IMR-90 (cell line): ENCODE results near the gene CYP11A1. TPM values are rescaled to one million over a fixed set of nuclear protein-coding genes. Genes with fewer than 3 reads are reported as not detected.

Source experiments
- ATAC-seq: fragments of 200-7000 bp; cut with Tn5 transposase; 2 replicates; pipeline ENCODE4 v1.9.1; 2020; ENCODE audit warnings: low read depth, mild to moderate bottlenecking, moderate library complexity
- BruUV-seq: library from RNA; stranded (reverse); fragments of 400-500 nt; replicated peaks from 2 replicates; lab custom pipeline; 2021; lab: Mats Ljungman, UMichigan
- CTCF ChIA-PET: fragments of 300-600 bp; formaldehyde crosslinking; extraction: SDS; loops from one replicate; lab custom pipeline; 2021; ENCODE audit warnings: antibody characterized with exemption; lab: Yijun Ruan, JAX
- POLR2A ChIA-PET: fragments of 300-600 bp; sonication (Branson Sonifier 250); formaldehyde crosslinking; loops from one replicate; lab custom pipeline; 2022; ENCODE audit warnings: antibody characterized with exemption; ENCODE audit not compliant: unreplicated experiment; lab: Charles Lee
- DNase-seq: peaks from one replicate; pipeline ENCODE4 v3.0.0; 2013
- H2AFZ ChIP-seq: replicated peaks from 2 replicates; pipeline ENCODE3; 2013; ENCODE audit warnings: low read length, mild to moderate bottlenecking; ENCODE audit not compliant: poor library complexity
- H2AK5ac ChIP-seq: 2 replicates; pipeline ENCODE4 v1.6.1; 2013; ENCODE audit warnings: low read depth, low read length, inconsistent platforms
- H2AK9ac ChIP-seq: replicated peaks from 2 replicates; pipeline ENCODE3; 2013; ENCODE audit warnings: mild to moderate bottlenecking, low read depth, low read length, moderate library complexity; ENCODE audit not compliant: poor library complexity
- H2BK120ac ChIP-seq: 2 replicates; pipeline ENCODE4 v1.6.1; 2013; ENCODE audit warnings: low read depth, low read length, inconsistent platforms
- H2BK15ac ChIP-seq: 3 replicates; pipeline ENCODE4 v1.6.1; 2013; ENCODE audit warnings: low read depth, low read length, inconsistent platforms
- H2BK20ac ChIP-seq: 2 replicates; pipeline ENCODE4 v1.6.1; 2013; ENCODE audit warnings: low read depth, mild to moderate bottlenecking, inconsistent platforms, low read length, moderate library complexity
- H2BK5ac ChIP-seq: 2 replicates; pipeline ENCODE4 v1.6.1; 2013; ENCODE audit warnings: mild to moderate bottlenecking, low read depth, low read length, inconsistent platforms; ENCODE audit not compliant: poor library complexity, severe bottlenecking
- H3K14ac ChIP-seq: replicated peaks from 2 replicates; pipeline ENCODE4 v1.6.1; 2013; ENCODE audit warnings: low read depth, low read length, inconsistent platforms
- H3K18ac ChIP-seq: 2 replicates; pipeline ENCODE4 v1.6.1; 2013; ENCODE audit warnings: low read depth, low read length, control low read depth
- H3K23ac ChIP-seq: 2 replicates; pipeline ENCODE4 v1.6.1; 2013; ENCODE audit warnings: low read depth, low read length, inconsistent platforms
- H3K27ac ChIP-seq: 2 replicates; pipeline ENCODE4 v1.5.1; 2013; ENCODE audit warnings: mild to moderate bottlenecking, control low read depth, low read length; ENCODE audit not compliant: insufficient read depth
- H3K27me3 ChIP-seq: 2 replicates; pipeline ENCODE4 v1.6.1; 2013; ENCODE audit warnings: low read length; ENCODE audit not compliant: control insufficient read depth, insufficient read depth
- H3K36me3 ChIP-seq: 2 replicates; pipeline ENCODE4 v1.6.1; 2013; ENCODE audit warnings: low read length, mixed read lengths; ENCODE audit not compliant: control insufficient read depth, insufficient read depth
- H3K4ac ChIP-seq: 2 replicates; pipeline ENCODE4 v1.6.1; 2013; ENCODE audit warnings: low read depth, low read length, inconsistent platforms
- H3K4me1 ChIP-seq: 2 replicates; pipeline ENCODE4 v1.6.1; 2013; ENCODE audit warnings: low read length, mixed read lengths; ENCODE audit not compliant: control insufficient read depth, insufficient read depth
- H3K4me2 ChIP-seq: 2 replicates; pipeline ENCODE4 v1.6.1; 2013; ENCODE audit warnings: low read depth, mild to moderate bottlenecking, control low read depth, low read length, moderate library complexity
- H3K4me3 ChIP-seq: 2 replicates; pipeline ENCODE4 v1.5.1; 2013; ENCODE audit warnings: low read depth, mild to moderate bottlenecking, control low read depth, low read length, moderate library complexity; ENCODE audit not compliant: insufficient read depth
- H3K56ac ChIP-seq: 2 replicates; pipeline ENCODE4 v1.6.1; 2013; ENCODE audit warnings: low read length, inconsistent platforms; ENCODE audit not compliant: insufficient read depth; ENCODE audit errors: extremely low read depth
- H3K79me1 ChIP-seq, 2 experiments: 2 replicates each; pipeline ENCODE4 v1.6.1; 2013; ENCODE audit warnings: low read length in 2 of 2, inconsistent platforms in 1 of 2, low read depth in 1 of 2
- H3K9ac ChIP-seq: 2 replicates; pipeline ENCODE4 v1.6.1; 2013; ENCODE audit warnings: low read depth, low read length, control low read depth
- H3K9me1 ChIP-seq: 2 replicates; pipeline ENCODE4 v1.6.1; 2013; ENCODE audit warnings: low read length, inconsistent platforms; ENCODE audit not compliant: insufficient read depth
- H3K9me3 ChIP-seq: 2 replicates; pipeline ENCODE4 v1.6.1; 2013; ENCODE audit warnings: low read length; ENCODE audit not compliant: control insufficient read depth, insufficient read depth
- H4K20me1 ChIP-seq: 2 replicates; pipeline ENCODE4 v1.6.1; 2013; ENCODE audit warnings: low read length, inconsistent platforms; ENCODE audit not compliant: insufficient read depth
- H4K5ac ChIP-seq: 2 replicates; pipeline ENCODE4 v1.6.1; 2013; ENCODE audit warnings: mild to moderate bottlenecking, low read depth, low read length, control low read depth
- H4K8ac ChIP-seq, 2 experiments: 2 replicates each; pipeline ENCODE4 v1.6.1; 2013; ENCODE audit warnings: low read depth in 2 of 2, low read length in 2 of 2, control low read depth in 1 of 2, inconsistent platforms in 1 of 2
- H4K91ac ChIP-seq: 2 replicates; pipeline ENCODE4 v1.6.1; 2013; ENCODE audit warnings: low read depth, low read length, inconsistent platforms; ENCODE audit not compliant: insufficient read depth
- BHLHE40 ChIP-seq: fragments of 150-350 bp; IDR thresholded peaks from 2 replicates; pipeline ENCODE4 v1.6.1; 2016; ENCODE audit warnings: mild to moderate bottlenecking, low read depth, low read length
- FOS ChIP-seq: fragments of 150-350 bp; IDR thresholded peaks from 2 replicates; pipeline ENCODE4 v1.6.1; 2016; ENCODE audit warnings: low read depth, low read length
- MAFK ChIP-seq: IDR thresholded peaks from 2 replicates; pipeline ENCODE4 v1.6.1; 2012; ENCODE audit warnings: low read depth, low read length, improper control_type of control experiment
- MAZ ChIP-seq: IDR thresholded peaks from 2 replicates; pipeline ENCODE4 v1.6.1; 2012; ENCODE audit warnings: low read depth, mild to moderate bottlenecking, low read length, improper control_type of control experiment, moderate library complexity, borderline replicate concordance
- MXI1 ChIP-seq: IDR thresholded peaks from 2 replicates; pipeline ENCODE4 v1.6.1; 2012; ENCODE audit warnings: low read depth, mild to moderate bottlenecking, low read length, moderate library complexity, borderline replicate concordance
- POLR2A ChIP-seq: IDR thresholded peaks from 2 replicates; pipeline ENCODE4 v1.6.1; 2012; ENCODE audit warnings: mild to moderate bottlenecking, low read depth, low read length
- RAD21 ChIP-seq: IDR thresholded peaks from 2 replicates; pipeline ENCODE4 v1.6.1; 2012; ENCODE audit warnings: low read length, improper control_type of control experiment
- SMC3 ChIP-seq: fragments of 150-350 bp; IDR thresholded peaks from 2 replicates; pipeline ENCODE4 v1.6.1; 2016; ENCODE audit warnings: low read depth, mild to moderate bottlenecking, antibody characterized with exemption, low read length, moderate library complexity
- WGBS, 2 experiments: methylation state at CpG; one replicate each; pipeline versions ENCODE4 v1.1.5 to v1.1.7; 2013; ENCODE audit warnings: missing lambda C conversion rate in 2 of 2; ENCODE audit not compliant: insufficient read length in 1 of 2; ENCODE audit errors: extremely low coverage in 2 of 2; 5-methylcytosine and 5-hydroxymethylcytosine counted together
- dilution Hi-C: fragments of 300-500 bp; cut with HindIII; formaldehyde crosslinking; loops from one replicate; pipeline ENCODE4 v1.14.3; 2018; ENCODE audit warnings: low sequenced_read_pairs; ENCODE audit not compliant: unreplicated experiment
- in situ Hi-C: fragments of 300-500 bp; cut with MboI; formaldehyde crosslinking; loops from 3 replicates; pipeline ENCODE4 v1.14.3; 2019; ENCODE audit warnings: low sequenced_read_pairs, inconsistent platforms, mixed read lengths
- intact Hi-C: fragments of 100-400 bp; cut with micrococcal nuclease; formaldehyde crosslinking; loops from 2 replicates; pipeline ENCODE4 v1.10.0; 2022
- polyA plus RNA-seq, 3 experiments: library from polyadenylated mRNA; depleted of rRNA; stranded (reverse); fragments of >200 nt; gene quantifications; 2 replicates each; pipeline ENCODE4 v1.2.3, GENCODE V29; 2012; ENCODE audit warnings: low replicate concordance in 1 of 3
- total RNA-seq: library from RNA; depleted of rRNA; stranded (reverse); fragments of >200 nt; gene quantifications from 2 replicates; pipeline ENCODE4 v1.2.3, GENCODE V29; 2012
- TF ChIP-seq, protein P1 (sequence below): fragments of 150-350 bp; IDR thresholded peaks from 2 replicates; pipeline ENCODE4 v1.6.1; 2017; ENCODE audit warnings: mild to moderate bottlenecking, antibody characterized with exemption, low read length, low read depth
- TF ChIP-seq, protein P2 (sequence below): fragments of 150-350 bp; IDR thresholded peaks from 2 replicates; pipeline ENCODE4 v1.6.1; 2016; ENCODE audit warnings: low read depth, mild to moderate bottlenecking, low read length, moderate library complexity, borderline replicate concordance

CYP11A1 gene
- total and polyA plus RNA-seq, 2 of the 4 experiments (the other 2 are of a cell fraction) = 0.18 to 0.50 TPM

DNA sequence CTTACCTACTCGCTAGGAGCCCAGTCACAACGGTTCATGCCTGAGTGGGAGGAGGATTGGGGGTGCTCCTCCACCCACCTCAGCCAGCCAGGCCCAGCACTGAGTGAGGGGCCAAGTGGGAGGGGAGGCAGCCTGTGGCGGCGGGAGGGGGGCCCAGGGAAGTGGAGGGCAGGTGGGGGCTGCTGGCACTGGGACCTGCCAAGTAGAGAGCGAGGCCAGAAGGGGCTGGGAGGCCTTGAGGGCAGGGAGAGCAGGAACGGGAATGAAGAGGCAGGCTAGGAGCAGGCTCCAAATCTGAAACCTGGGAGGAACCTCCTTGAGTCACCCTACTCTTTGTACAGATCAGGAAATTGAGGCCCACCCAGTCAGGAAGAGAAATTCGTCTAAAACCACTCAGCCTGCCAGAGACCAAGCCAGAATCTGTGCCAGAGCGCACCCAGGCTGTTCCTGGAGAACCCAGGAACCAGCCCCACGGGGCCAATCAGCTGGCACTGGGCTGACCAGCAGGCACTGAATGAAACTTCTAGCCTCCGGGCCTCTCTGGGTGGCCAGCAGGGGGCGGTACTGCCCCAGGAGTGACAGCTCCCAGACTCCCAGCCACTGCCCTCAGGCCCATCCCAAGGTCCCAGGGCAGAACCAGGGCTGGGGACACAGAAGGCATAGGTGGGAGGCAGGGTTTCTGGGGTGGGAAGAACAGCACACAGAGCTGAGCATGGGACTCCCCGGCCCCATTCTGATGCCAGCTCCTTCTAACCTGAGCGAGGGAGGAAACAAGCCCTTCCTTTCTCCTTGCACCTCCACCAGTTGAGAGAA, 14.8 kb upstream of the CYP11A1 start (continued):
- TF ChIP-seq MAZ (peak; percentile 32; the same call in 1 of the 2 replicates), BHLHE40 (no peak), RAD21 (peak; percentile 99)

DNA sequence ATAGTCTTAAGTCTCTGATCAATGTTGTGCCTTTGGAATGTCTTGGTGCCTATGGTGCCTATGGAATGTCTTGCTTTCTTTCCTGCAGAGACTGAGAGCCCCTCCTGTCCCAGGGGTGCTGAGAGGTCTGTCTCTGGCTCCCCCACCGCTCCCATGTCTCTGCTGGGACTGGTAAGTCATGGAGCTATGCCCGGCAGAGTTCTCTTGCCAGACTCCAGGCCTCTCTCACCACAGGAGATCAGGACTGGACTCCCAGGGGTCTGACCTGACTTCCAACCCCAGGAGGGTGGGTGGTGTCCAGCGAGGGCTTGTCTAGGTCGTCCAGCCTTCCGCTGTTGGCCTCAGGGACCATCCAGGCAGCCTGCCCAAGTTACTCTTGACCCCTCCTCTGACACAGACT, 14.0 kb upstream of the CYP11A1 start:
- ATAC-seq (no peak), DNase-seq (no peak)
- H2AK5ac ChIP-seq = no peak overlapping the region; the same call in 1 of the 2 replicates
- H4K5ac ChIP-seq = no peak overlapping the region
- H3K18ac ChIP-seq = no peak overlapping the region
- intact Hi-C loops (loop anchor here (5.0 kb wide), 1 partner anchor 166 kb away; no protein-coding TSS in a partner anchor), in situ Hi-C loops (loop anchor here (5.0 kb wide), 1 partner anchor 56 kb away; no protein-coding TSS in a partner anchor), dilution Hi-C loops (no loop called here)
- no peaks in the 10 kb centered on the region for H4K20me1 ChIP-seq
- H2BK5ac ChIP-seq = no peak overlapping the region
- H3K9me3 ChIP-seq = no peaks in the 10 kb centered on the region
- no peak overlapping the region for H3K23ac ChIP-seq
- POLR2A ChIA-PET = no interaction called here
- peaks cover 0 to 5% of the 10 kb centered on the region in 2 experiments; a peak in 1 of 4 replicates for H3K79me1 ChIP-seq
- H4K91ac ChIP-seq = no peak overlapping the region
- no peaks in the 10 kb centered on the region for H3K27me3 ChIP-seq
- CTCF ChIA-PET = interaction anchor here (1.2 to 5.3 kb wide), 4 partner anchors 49 to 108 kb away, joined by 3 to 31 read pairs (median 4); no protein-coding TSS in a partner anchor
- H3K14ac ChIP-seq = no peak overlapping the region
- H2AK9ac ChIP-seq = no peak overlapping the region
- no peak overlapping the region for H4K8ac ChIP-seq
- H3K4me2 ChIP-seq = no peak overlapping the region
- no CpG with 5 or more reads among the region's 5 CpGs for WGBS, 2 experiments
- H2AFZ ChIP-seq = peak overlapping the region; percentile 18
- TF ChIP-seq POLR2A (no peak), FOS (no peak), MAZ (no peak), SMC3 (no peak), RAD21 (no peak), MAFK (no peak), BHLHE40 (no peak), MXI1 (no peak)
- TF ChIP-seq, protein P1, sequence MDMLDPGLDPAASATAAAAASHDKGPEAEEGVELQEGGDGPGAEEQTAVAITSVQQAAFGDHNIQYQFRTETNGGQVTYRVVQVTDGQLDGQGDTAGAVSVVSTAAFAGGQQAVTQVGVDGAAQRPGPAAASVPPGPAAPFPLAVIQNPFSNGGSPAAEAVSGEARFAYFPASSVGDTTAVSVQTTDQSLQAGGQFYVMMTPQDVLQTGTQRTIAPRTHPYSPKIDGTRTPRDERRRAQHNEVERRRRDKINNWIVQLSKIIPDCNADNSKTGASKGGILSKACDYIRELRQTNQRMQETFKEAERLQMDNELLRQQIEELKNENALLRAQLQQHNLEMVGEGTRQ = no peak
- TF ChIP-seq, protein P2, sequence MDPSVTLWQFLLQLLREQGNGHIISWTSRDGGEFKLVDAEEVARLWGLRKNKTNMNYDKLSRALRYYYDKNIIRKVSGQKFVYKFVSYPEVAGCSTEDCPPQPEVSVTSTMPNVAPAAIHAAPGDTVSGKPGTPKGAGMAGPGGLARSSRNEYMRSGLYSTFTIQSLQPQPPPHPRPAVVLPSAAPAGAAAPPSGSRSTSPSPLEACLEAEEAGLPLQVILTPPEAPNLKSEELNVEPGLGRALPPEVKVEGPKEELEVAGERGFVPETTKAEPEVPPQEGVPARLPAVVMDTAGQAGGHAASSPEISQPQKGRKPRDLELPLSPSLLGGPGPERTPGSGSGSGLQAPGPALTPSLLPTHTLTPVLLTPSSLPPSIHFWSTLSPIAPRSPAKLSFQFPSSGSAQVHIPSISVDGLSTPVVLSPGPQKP = no peak
- peaks cover 4% of the 10 kb centered on the region; the same call in 1 of the 2 replicates for H3K4me1 ChIP-seq
- no peak overlapping the region for H3K4me3 ChIP-seq
- no peak overlapping the region for H2BK120ac ChIP-seq
- H3K36me3 ChIP-seq = no peaks in the 10 kb centered on the region
- H3K27ac ChIP-seq = no peak overlapping the region
- H3K9ac ChIP-seq = no peak overlapping the region
- BruUV-seq = no TSS peak
- H3K56ac ChIP-seq = no peak overlapping the region
- no peak overlapping the region for H2BK20ac ChIP-seq
- H2BK15ac ChIP-seq = no peak overlapping the region
- H3K9me1 ChIP-seq = peaks cover 8% of the 10 kb centered on the region; the same call in 1 of the 2 replicates
- no peak overlapping the region for H3K4ac ChIP-seq
